ENCODE data around the gene RET.

Gene RET

DNA sequence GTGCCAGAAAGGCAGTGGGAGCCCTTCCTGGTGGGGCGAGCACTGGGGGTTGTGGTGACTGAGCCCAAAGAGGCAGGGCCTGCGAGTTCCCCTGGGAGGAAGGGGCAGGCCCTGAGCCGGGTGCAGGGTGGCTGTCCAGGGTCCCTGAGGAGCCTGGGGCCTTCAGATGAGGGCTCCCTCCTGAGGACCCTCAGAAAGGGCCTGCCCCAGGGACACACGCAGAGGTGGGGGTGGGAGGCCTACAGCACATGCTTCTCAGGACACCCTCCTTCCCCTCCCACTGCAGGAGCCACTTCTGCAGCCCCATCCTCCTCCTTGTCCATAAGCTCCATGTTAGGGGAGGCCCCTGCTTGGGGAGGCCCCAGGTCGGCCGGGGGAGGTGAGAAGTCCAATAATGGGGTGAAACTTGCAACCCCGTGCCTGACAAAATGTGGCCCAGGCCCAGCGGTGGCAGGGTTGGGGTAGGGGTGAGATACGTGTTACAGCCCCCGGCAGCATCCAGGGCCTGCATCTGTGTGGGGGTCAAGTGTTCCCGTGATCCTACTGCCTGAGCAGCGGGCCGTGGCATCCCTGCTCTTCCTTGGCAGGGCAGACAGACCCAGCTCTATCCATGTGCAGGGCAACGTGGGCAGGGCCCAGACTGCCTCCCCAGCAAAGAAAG is 31.8 kb upstream of the RET start:
- DNase-seq (ENCODE audit: low read depth), result no peak

DNA sequence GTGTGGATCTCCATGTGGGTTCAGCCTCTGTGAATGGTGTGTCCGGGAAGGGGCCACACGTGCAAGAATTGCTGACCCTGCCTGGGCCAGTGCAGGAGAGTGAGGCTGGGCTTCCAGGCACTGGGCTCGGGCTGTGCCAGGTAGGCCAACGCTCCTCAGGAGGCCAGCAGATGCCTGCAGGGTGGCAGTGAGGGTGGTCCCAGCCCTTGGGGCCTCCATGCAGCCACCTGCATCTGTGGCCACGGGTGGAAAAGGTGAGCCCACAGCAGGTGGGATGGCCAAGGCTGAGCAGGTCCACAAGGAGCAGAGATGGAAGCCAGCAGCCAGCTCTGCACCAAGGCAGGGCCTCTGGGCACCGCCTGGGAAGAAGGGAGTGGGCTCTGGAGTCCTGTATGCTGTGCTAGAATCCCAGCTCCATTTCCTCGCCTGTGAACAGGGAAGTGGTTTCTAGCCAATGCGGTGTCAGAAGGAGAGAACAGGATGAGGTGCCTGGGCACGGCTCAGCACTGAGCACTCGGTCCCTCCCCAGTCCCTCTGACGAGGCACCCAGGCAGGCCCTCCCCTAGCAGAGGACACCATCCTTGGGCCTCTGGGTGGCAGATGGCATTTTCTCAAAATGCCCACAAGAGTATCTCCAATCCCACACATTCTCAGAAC is 31.1 kb upstream of the RET start:
- DNase-seq (ENCODE audit: low read depth), result no peak

DNA sequence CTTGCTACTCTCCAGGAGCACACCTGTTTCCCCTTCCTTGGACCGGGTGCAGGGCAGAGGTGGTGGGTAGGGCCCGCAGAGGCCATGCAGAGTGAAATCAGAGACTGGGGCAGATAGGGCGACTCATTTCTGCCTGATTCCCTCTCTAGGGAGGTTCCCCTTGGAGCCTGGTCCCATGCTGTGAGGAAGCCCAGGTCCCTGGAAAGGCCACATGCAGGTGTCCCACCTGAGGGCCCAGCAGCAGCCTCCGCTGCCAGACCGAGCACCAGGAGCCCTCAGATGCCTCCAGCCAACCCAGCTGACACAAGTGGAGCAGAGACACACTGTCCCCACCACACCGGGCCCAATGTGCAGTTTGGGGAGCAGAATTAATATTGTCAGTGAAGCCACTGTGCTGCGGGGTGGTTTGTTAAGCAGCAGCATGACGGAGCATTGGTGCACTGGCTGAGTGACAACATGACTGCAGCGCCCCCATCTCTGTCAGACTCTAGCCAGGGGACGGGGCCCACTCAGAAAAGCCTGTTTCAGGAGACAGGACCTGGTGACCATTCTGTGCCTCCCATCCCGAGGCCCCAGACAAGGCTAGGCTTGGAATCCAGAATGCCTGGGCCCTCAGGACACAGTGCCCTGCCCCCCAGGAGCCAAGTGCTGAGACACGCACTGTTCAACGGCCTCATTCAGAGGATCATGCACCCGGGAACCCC is 30.4 kb upstream of the RET start:
- DNase-seq (ENCODE audit: low read depth), result no peak

DNA sequence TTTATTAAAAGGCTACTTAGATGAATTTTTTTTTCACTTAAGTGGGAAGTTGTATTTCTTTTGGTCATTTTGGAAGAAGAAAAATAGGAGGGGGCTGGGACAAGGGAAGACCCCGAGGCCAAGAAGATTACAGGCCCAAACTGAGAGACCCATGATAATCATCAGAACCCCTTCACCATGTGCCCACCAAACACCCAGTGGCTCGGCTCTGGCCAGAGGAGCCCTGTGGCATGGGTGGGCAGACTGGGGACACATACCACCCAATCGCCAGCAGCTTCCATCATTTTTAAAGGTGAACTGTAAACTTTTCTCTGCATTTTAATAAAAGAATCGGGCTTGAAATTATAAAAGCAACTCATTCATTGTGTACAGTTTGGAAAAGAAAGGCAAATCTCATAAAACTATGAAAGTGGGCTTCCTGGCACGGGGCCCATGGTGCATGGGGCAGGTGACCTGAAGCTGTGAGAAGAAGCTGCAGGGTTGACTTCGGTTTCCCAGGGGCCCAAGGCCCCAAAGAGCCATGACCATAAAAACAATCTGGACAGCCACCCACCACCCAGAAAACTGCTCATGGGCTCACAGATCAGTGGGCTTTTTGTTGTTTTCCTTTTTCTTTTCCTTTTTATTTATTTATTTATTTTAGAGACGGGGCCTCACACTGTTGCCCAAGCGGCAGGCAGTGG is 29.4 kb upstream of the RET start:
- no peak for DNase-seq (ENCODE audit: low read depth)

DNA sequence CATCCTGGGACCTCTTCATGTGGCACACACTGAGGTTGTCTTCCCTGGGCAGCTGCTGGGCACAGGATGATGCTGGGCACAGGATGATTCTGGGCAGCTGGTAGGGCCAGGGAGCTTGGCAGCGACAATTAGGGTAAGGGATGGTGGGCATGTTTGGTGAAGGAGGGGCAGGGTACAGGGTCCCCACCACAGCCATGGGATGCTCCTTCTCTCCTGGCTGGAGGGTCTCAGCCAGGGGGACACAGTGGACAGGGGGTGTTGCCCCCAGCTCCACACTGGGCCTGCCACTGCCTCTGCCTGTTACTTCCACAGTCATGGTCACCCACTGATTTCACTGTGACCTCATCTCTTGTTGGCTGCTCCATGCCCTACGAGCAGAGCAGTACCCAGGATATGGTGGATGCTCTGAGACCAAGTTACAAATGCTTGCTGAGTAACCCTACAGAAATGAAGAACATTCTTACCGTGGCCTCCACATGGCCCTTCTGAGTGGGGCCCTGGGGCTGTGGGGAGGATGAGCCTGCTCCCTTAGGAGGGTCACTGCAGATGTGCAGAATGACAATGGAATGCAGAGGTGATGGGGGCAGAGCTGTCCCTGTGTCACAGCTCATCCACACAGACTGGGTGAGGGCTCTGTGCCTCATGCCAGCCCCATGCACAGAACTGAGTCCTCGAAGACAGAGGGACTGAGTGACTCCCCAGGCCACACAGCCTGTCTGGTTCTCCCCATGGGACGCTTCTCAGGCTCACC is 28.4 kb upstream of the RET start:
- DNase-seq (ENCODE audit: low read depth), result no peak

DNA sequence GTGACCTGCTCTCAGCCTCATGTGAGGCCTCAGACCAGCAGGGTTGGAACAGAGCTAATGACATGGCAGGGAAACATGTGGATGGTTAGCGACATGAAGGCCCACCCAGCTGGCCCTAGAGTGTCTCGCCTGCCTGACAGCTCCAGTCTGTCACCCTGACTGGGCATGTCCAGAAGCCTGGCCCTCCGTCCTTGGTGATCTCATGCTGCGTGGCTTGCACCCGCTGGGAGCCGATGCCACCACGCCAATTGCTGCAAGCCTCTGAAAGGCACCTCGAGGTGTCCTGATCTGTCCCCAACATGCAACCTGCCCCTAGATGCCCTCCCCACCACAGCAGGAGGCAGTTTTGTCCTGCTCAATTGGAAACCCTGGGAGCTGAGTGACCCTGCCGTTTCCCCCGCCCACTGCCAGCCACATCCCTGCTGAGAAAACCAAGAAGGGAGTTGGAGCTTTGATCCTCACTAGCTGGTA is 27.8 kb upstream of the RET start:
- DNase-seq (ENCODE audit: low read depth), result no peak

DNA sequence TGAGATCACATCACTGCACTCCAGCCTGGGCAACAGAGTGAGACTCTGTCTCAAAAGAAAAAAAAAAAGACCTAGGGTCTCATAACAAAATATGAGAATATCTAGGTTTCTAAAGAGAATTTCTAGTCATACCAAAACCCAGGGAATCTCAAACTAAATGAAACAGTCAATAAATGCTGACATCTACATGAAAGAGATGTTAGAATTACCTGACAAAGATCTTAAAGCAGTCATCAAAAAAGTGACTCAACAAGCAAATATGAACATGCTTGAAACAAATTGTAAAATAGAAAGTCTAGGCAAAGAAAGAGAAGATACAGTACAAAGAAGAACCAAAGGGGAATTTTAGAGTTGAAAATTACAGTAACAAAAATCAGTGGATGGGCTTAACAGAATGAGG is 26.9 kb upstream of the RET start:
- no peak for DNase-seq (ENCODE audit: low read depth)

DNA sequence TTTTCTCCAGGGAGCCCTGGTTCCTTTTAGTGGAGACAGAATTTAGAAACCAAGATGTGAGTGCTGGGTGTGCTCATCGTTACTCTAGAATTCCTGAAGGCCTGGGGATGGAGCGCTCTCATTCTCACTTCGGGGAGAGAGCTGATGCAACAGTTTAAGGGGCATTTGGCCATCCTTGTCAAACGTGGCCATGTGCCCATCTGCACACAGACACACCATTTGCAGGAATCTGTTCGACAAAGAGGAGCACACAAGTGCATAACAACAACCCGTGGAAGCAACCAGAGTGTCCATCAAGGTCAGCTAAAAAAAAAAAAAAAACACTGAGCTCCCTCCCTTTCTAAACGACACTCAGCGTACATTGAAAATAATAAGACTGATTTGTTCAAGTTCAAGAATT is 23.0 kb upstream of the RET start:
- DNase-seq (ENCODE audit: low read depth), result no peak

DNA sequence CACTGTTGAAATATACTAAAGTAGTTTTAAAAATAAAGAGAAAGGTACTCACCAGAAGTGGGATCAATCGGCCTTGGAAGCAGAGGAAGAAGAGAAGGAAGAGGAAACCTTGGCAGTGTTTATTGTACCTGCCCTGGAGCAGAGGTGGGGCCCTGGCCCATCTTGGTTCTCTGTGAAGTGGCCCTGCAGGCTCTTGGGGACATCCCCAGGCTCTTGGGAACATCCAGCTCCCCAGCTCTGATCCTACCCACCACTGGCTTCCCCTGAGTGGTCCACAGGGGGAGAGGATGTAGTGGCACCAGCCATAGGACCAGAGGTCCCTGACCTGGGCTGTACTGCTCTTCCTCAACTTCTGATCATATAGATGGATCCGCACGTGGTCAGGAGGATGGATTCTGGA is 22.3 kb upstream of the RET start:
- no peak for DNase-seq (ENCODE audit: low read depth)

DNA sequence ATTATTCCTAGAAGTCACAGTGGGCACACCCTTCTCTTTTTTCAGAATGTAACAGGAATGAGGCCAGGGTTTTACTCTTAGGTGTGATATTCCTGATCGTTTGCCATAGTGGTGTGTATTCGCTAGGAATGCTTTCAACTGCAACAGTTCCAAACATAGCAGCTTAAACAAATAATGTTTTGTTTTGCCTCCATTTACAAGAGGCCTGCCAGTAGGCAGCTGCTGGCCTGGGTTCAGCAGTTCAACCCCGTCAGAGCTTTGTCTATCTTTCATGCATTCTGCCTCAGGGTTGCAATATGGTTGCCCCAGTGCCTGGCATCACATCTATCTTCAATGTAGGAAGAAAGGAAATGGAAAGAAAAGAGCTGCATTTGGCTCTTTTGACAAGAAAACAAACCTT is 21.7 kb upstream of the RET start:
- no peak for DNase-seq (ENCODE audit: low read depth)

DNA sequence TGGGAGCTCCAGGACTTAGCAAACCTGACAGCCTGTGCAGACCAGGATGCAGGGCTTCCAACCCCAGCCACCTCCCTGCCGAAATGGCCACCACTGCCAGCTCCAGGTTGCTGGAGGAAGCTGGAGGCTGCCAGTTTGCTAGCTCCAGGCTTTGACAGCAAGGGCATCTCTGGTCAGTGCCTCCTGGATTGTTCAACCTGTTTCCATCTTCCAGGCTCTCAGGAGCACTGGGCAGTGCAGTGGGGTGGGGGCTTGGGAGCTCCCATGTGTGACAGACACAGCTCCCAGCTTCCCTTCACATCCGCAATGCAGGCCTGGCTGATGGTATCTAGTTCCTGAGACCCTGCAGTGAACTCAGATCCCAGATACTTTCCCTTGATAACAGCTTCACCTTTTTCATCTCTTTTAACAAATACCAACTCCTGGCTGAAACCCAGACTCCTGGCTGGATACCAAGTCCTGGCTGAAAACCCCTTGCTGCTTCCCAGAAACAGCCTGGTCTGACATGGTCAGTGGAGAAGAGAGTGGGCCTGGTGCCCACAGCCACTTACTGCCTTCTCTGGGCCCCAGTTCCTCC is 20.8 kb upstream of the RET start:
- no peak for DNase-seq (ENCODE audit: low read depth)

DNA sequence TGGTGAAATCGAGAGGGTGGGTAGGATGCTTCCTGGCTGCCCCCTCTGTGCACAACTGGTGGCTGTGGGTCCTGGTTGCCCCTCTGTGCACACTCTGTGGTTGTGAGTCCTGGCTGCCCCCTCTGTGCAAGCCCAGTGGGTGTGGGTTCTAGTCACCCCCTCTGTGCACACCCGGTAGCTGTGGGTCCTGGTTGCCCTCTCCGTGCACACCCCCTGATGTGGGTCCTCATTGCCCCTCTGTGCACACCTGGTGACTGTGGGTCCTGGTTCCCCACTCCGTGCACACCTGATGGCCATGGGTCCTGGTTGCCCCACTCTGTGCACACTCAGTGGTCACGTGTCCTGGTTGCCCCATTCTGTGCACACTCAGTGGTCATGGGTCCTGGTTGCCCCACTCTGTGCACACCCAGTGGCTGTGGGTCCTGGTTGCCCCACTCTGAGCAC is 20.3 kb upstream of the RET start:
- DNase-seq (ENCODE audit: low read depth), result no peak

DNA sequence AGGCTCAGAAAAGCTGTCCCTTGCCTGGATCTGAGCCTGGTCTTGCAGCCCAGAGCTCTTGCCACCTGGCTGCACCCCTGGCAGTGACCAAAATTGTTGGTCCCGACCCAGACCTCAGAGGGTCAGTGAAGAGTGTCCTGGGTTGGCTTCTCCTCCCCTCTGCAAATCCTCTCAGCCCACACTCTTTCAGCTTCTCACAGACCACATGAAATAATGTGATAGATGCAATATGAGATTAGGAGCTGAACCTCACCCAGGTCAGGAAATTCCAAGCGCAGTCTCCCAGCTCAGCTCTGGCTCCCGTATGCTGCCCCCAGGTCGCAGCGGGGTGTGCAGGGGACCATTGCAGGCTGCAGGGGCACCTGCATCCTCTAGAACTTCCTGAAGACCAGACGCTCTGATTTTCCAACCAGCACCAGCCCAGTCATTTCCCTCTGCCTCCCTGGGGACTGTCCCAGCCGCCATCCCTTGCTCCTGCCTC is 19.6 kb upstream of the RET start:
- no peak for DNase-seq (ENCODE audit: low read depth)

DNA sequence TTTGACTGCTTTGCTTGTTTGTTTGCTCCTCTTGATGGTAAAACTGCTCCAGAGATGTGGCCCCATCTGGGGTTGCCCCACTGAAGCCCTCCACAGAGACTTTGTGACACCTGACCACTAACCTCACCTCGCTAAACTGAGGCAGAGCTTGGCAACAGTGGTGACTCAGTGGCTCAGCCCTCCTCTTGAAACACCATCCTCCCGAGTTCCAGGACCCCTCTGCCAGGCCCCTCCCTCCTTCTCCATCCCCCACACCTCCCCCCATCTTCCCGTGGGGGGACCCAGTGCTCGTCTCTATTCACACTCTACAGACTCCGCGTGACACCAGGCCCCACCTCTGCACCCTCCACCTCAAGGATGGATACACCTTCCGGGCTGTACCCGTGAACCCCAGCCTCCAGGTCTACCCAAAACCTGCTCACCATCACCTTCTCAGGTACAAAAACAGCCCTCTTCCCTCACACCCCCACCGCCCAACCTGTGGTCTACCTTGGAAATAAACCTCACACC is 19.0 kb upstream of the RET start:
- DNase-seq (ENCODE audit: low read depth), result no peak

DNA sequence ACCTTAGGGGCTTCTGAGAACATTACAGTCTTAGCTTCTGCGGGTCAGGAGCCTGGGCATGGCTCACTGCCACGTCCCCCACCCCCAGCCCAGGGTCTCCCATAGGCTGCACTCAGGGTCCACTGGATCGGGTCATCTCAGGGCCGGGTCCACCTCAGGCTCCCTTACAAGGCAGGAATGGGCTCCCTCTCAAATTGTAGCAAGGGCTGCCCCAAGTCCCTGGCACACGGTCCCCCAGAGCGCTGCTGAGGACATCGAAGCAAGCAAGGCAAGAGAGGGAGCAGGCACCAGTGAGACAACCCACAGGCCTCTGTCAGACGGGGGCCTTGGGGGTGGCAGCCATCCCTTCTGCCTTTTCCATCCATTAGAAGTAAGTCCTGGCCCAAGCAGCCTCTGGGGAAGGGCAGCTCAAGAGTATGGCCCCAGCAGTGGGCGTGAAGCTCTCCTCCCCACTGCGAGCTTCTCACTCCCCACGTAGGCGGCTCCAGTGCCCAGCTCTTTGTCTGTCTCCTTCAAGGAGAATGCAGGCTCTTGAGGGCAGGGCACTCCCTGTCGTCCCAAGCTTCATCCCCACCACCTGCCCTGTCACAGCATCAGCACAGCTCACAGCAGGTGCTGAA is 18.0 kb upstream of the RET start:
- DNase-seq (ENCODE audit: low read depth), result no peak

DNA sequence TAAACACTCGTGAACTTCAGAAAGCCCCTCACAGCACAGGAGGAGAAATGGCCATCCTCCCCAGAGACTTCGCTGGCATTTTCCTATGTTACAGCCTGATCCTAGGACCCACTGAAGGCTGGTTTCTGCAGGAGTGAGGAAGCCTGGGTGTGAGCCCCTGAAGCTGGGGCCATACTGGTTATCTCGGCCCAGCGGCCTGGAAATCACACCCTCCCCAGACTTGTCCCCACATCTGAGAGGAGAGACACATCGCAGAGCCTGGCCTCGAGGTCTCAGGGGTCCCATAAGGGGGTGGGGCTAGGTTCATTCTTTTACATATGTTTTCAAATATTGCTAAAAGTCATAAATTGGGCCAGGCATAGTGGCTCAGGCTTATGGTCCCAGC is 17.5 kb upstream of the RET start:
- no peak for DNase-seq (ENCODE audit: low read depth)

DNA sequence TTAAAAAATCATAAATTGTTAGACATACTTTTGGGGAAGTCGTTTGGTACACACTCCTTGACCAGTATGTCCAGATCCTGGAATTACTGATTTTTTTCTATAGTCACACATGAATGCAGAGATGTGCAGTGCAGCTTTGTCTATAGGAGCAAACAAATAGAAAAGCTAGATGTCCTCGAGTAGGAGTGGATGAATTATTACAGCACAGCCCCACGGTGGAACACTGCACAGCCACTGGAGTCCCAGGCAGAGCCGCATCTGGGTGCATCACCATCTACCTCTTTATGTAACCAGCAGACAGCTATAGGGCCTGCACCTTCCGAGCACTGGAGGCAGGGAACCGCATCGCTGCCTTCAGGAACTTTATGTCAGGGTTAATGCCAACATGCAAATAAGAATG is 17.0 kb upstream of the RET start:
- DNase-seq (ENCODE audit: low read depth), result no peak

DNA sequence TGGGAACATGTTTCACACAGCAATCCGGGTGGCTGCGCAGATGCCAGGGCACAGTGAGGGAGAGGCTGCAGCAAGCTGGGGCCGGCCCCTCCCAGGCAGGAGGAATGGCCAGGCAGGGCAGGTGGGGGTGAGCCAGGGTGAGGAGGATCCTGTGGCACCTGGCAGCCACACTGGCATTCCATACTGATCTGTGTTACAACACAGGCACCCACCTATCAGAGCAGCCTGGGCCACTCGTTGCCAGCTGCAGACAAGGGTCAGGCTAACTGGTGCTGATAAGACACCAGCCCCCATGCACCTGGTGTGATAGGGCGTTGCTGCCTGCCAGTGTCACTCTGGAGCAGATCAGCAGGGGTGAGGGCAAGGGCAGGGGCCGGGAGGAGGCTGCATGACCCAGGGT is 16.6 kb upstream of the RET start:
- DNase-seq (ENCODE audit: low read depth), result no peak

DNA sequence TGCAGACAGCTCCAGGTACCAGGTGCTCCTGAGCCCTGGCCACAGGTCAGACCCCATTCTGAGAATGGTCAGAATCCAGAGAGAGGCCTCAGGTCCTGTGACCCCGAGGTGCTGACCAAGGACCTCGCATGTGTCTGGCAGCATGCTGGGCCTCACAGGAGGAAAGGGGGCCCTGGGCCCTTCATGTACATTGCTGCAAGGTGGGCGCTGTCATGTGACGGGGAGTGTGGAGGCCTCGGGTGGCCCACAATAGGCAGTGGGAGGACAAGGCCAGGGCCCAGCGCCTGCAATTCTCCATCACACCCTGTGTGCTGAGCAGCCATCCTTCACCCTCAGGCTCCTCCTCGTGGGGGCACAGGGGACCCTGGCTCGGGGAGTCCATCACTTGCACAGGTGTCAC is 15.5 kb upstream of the RET start:
- DNase-seq (ENCODE audit: low read depth), result no peak

DNA sequence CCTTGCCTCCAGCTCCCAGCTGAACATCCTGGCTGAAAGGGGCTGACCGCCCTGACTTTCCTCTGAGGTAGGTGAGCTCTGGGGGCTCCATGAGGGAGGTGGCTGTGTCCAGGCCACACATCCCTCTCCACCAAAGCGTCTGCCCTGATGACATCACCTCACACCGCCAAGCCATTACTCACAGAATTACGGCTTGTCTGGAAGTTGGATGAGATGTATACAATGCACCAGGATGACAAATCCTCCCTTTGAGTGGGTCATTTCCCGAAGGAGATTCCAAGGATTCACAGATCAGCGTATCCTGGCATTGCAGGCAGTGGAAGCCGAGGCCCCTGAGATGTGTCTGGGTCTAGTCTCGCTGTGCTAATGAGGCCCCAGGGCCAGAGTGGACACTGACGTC is 15.1 kb upstream of the RET start:
- no peak for DNase-seq (ENCODE audit: low read depth)
